Activated effector memory CD4-positive, alpha-beta T cell treated with anti-CD3 and anti-CD28 coated beads, Interleukin-2, amount 50 U/mL, for 16 hours (primary cell): Measurements from ENCODE around the gene MPPED2.
"Not testable (repeated sequence)": the region's sequence is repeated elsewhere in the genome, so short reads cannot be mapped to it uniquely, and the experiment has no call there.

ENCODE experiments used
- DNase-seq: peaks from one replicate; pipeline ENCODE4 v3.0.0-alpha.2; 2020

Gene MPPED2

GRCh38 chr11:30573951-30574350, 12.2 kb downstream of the MPPED2 start:
- no peak for DNase-seq

- DNase-seq = no peak
Measured at GRCh38 chr11:30568931-30569330, 17.2 kb downstream of the MPPED2 start.

- DNase-seq = no peak
Measured at GRCh38 chr11:30567644-30568043, 18.5 kb downstream of the MPPED2 start.

DNA sequence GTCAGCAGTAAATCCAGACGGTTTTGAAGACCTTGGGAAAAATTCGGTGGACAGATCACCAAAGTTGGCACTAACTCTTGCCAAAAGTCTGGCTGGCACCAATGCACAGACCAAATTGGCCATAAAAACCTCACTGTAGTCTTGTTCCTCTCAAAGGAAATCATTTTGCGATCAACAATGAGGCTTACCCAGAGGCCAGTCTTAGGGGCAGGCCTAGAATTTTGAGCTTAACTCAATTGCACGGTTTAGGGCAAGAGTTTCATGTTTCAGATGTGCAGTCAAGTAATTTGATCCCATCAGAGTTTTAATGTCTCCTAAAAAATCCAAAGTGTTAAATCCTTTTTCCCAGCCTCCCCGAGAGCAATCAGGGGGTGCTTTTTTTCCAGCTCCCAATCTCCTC, 19.0 kb downstream of the MPPED2 start:
- DNase-seq = no peak

DNA sequence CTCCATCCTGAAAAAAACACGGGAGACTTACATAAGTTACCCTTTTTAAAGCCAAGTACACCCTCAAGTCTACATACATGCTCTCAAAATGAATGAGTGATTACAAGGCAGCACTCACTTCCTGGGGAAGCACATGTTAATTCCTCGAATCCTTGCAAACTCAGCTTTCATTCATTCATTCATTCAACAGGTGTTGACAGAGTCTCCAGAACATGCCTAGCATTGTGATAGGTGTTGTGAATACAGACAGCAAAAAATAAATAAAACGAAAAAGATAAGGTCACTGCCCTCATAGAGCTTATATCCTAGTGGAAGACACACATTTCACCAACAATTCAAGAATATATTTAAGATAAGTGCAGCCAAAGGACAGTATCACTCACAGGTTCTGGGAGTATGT, 19.7 kb downstream of the MPPED2 start:
- DNase-seq = no peak

- no peak for DNase-seq
Measured at GRCh38 chr11:30565027-30565426, 21.1 kb downstream of the MPPED2 start.

DNA sequence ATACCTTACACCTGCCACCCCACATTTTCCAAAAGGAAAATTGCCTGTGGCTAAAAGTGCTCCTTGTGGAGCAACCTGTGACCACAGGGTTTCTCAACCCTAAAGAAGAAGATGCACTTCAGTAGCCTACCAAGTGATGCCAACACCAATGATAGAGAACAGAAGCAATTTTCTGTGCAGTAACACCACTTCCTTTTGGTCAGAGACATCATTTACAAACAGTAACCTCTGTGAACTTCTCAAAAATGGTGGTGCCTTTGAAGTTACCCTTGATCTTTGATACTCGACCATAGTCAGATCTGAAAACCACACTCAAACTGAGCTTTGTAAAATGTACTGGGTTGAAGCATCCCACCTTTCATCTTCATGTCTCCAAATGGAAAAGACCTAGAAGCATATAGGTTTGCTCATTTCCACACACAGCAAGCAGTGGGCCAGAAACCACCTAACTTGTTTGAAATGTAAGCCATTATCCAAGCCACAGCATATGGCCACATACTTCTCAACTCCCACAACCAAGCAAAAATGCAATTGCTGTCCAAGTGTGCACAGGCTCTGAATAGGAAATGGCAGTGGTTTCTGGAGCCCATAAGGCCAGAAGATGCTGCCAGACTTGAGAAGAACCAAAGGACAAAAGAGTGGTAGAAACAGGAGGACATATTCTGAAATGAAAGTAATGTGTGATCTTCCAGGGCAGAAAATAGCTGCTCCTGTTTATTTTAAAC, 24.3 kb downstream of the MPPED2 start:
- no peak for DNase-seq

DNA sequence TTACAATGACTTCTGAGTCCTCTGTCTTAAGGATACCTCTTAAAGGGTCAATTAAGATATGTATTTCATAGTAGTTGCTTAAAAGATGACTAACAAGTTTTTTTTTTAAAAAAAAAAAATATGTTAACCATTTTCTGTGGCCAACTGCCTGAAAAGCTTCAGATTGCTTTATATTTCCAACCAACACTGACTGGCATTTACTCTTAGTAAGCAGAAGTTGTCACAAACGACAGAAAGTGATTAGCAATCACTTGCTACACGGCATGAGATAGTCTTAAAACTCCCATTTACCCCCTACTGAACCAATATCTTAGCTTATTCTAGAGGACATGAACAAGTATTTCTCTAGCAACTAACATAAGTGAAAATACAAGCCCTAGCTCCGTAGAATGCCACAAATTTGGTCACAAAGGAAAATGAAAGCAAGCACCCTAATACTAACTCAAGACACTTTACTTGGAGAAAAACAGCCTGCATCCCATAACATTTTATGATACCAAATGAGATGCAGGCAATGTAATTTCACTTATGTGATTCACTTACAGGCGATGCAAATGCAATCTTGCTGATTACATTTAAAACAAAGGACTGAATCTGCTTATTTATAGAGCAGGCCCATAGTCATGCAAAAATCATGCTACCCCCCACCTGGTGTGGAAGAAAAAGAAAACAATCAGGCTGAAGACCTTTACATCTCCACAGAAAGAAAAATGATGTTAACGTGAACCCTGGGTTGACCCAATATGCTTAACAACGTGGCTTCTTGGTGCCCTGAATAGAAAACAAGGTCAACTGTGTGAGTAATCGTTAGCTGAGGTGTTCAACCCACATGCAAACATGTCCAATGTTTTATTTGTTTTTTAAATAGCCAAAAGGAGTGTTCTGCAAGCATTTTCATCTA, 25.7 kb downstream of the MPPED2 start:
- DNase-seq = no peak

DNA sequence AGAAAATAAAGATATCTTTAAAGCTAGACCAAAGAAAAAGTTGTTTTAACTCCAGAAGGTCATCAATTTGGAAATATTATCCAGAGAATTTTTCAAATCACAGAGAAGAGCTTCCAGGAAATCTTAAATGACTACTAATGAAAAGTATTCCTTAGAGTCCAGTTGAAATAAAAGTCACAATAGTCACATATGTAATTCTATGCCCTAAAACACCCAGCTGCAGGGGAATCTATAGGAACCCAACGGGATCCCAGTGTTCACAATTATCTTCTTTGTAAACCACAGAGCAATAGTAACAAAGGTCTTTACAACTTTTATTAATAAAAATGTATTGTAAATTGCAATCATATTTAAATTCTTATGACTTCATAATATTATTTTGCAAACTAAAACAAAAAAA, 27.1 kb downstream of the MPPED2 start:
- DNase-seq = no peak

- not testable (repeated sequence) for DNase-seq
Measured at GRCh38 chr11:30554587-30554986, 31.6 kb downstream of the MPPED2 start.

GRCh38 chr11:30553521-30554110, 32.5 kb downstream of the MPPED2 start:
- no peak for DNase-seq

GRCh38 chr11:30552839-30553238, 33.3 kb downstream of the MPPED2 start:
- no peak for DNase-seq

DNA sequence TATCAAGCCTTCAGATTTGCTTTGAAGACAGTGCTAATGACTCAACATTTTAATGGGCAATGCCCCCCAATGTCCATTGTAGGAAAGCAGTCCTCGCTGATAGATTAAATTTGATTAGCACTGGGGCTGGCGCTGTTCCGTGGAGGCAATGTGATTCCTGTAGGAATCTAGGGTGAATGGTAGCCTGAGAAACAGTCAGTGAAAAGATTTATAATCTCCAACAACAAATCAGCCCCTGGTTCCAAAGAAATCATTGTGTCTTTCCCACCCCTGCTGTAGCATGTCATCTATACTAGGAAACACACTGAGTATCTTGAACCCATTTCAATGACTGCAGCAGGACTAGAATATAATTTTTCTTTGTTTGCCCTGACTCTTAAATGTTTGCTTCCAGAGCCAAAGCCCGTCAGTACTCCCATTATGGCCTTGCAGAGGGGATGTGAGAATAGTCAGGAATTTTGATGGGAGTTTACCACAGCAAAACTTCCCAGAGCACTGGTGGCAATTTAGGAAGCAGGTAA, 36.1 kb downstream of the MPPED2 start:
- no peak for DNase-seq

DNA sequence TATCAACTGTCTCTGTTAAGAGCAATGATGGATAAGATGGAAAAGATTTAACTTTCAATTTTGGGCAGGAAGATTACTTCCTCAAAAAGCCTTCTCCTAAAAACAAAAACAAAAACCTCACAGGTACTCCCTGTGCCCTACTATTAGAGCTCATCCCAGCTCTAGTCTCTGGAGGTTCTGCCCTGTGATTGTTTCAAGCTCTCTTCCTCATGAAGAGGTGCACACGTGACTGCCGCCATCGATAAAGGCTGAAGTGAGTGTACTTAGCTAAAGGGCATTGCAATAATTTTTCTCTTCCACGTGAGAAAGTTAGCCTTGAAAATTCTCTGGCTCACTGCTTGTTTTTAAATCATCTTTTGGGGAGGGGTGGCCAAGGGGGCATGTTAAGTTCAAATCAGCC, 36.6 kb downstream of the MPPED2 start:
- no peak for DNase-seq

- DNase-seq = no peak
Measured at GRCh38 chr11:30546334-30546733, 39.8 kb downstream of the MPPED2 start.

- no peak for DNase-seq
Measured at GRCh38 chr11:30545507-30545906, 40.6 kb downstream of the MPPED2 start.

GRCh38 chr11:30543066-30543465, 43.1 kb downstream of the MPPED2 start:
- DNase-seq = no peak

DNA sequence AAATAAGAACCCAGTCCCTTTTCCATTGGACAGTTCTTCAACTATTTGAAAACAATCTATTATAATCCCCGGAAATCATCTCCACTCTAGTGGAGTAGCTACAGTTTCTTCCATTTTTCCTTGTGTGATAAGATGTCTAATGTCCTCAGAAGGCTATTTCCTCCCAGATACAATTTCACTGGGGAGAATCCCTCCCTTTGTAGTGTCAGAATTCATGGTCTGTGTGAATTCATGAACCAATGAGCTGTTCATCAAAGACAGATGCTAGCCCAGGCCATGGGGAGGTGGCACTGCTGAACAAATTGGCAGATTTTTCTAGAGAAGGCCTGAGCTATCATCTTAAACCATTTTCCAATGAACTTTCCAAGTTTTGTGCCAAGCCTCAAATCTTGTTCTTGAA, 45.4 kb downstream of the MPPED2 start:
- DNase-seq = no peak

- DNase-seq = no peak
Measured at GRCh38 chr11:30538251-30538650, 47.9 kb downstream of the MPPED2 start.

GRCh38 chr11:30535818-30536217, 50.3 kb downstream of the MPPED2 start:
- DNase-seq = no peak

DNA sequence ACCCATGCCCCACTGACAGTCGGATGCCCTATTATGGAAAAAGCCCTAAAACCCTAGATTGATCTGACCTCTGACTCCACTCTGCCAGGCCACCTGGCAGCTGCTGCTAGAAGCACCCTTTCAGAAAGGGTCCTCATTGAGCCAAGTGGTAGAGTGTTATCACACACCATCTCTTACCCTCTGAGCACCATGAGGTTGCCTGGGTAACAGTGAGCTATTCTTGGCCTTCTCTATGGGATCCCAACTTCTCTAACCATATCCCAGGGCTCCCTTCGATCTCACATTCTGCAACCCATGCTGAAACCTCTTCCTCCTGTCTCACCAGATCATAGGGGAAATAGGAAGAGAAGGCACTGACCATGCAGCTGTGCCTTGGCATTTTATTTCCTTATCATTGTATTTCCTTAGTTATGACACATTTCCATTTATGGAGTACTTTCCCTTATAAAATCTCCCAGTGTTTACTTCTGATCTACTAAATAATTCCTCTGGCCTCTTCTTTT, 52.7 kb downstream of the MPPED2 start:
- DNase-seq = no peak

- no peak for DNase-seq
Measured at GRCh38 chr11:30527566-30527965, 58.6 kb downstream of the MPPED2 start.

DNA sequence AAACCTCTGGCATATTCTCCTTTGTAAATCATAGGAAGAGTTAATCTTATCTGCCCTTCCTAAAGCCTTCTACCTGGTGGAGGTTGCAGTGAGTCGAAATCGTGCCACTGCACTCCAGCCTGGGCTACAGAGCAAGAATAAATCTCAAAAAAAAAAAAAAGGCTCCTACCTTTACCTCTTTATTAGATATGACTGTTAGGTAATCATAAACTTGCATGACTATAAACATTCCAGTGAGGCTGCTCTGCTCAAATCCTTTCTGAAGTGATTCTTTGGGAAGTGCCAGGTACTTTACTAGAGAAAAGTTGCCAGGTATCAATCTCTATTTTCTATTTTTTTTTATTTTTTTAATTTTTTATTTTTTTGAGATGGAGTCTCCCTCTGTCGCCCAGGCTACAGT, 59.6 kb downstream of the MPPED2 start:
- no peak for DNase-seq
